8988T (cell line): ENCODE results near the gene PPP1R1B.
A peak's percentile ranks its signal among the peaks of the same experiment; 100 is the strongest.

ENCODE experiments used
- DNase-seq: peaks from one replicate; pipeline ENCODE4 v3.0.0; 2011

PPP1R1B gene

DNA sequence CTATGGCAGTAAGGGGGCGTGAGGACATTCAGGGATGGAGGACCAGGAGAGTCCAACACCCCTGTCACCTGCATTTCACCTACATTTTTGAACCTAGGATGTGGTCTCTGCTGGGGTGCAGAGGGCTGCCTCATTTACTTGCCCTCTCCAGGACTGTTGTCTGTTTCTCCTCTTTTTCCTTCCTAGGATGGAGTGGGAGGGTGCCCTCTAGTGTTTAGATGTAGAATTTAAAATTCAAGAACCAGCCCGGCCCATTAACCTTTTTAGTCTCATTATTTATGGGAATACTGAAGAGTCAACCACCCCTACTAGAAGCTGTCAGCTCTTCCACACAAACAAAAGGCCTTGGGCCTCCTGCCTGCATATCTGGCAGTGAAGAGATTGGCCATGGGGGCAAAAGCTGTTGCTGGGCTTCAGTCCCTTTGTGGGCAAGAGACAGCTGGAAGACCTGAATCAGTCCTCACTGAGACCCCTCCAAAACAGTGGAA, 7.7 kb downstream of the PPP1R1B start:
- DNase-seq, result no peak

DNA sequence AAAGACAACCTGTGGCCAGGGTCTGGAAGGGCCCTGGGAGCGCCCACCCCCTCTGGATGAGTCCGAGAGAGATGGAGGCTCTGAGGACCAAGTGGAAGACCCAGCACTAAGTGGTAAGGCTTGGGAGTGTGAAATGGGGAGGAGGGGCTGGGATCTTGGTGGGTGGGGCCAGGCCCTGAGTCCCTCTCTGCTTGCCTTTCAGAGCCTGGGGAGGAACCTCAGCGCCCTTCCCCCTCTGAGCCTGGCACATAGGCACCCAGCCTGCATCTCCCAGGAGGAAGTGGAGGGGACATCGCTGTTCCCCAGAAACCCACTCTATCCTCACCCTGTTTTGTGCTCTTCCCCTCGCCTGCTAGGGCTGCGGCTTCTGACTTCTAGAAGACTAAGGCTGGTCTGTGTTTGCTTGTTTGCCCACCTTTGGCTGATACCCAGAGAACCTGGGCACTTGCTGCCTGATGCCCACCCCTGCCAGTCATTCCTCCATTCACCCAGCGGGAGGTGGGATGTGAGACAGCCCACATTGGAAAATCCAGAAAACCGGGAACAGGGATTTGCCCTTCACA, 8.9 kb downstream of the PPP1R1B start:
- no peak for DNase-seq

DNA sequence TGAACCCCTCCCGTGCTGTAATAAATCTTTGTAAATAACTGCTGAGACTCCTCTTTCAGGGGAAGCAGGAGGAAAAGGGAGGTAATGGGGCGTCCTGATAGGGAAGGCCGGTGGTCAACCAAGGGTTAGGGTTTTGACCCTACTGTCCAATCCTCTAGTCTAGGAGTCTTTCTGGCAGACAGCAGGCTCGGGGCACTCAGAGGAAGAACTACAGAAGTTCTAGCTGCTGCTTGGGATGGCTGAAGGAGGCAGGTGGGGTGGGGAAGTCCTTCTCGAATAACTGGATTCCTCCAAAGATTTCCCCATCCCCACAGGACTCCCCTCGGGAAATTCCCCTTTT, 9.8 kb downstream of the PPP1R1B start:
- DNase-seq, result no peak

DNA sequence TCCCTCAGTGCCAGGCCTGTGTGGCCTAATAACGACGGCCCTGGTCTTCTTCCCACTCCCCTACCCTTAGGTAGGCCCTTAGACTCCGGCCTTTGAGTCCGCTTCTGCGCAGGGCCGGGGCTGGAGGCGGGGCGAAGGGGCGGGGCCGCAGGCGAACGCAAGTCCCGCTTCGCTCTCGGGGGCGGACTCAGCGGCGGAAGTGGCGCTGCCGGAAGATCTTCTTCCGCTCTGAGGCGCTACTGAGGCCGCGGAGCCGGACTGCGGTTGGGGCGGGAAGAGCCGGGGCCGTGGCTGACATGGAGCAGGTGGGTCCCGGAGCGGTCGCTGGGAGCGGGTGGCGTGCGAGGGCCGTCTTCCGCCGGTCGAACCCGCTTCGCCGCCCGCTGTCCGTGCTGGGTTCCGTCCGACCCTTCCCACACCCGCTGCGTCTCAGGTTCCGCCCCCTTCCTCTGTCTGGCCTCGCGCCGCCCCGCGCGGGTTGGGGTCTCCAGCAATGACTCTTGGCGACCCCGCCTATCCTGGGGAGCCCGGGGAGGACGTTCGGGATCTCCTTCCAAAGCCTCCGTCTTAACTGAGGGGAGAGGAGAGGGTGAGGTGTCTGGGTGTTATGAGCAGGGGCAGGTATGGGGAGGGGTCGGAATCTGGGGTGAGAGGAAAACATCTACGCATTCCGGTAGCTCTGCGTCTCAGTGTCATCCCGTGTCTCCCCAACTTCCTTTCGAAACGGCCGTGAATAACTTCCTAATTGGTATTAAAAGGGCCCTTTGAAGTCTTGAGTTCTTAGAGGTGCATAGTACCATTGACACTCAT, 10.4 kb downstream of the PPP1R1B start, which contains the start of gene STARD3:
Gene STARD3 (plus strand): TSS at position 218 of the 810 bp plus-strand sequence. CDS start 16,388 bp downstream, outside the sequence.
- peak; percentile 77 for DNase-seq

DNA sequence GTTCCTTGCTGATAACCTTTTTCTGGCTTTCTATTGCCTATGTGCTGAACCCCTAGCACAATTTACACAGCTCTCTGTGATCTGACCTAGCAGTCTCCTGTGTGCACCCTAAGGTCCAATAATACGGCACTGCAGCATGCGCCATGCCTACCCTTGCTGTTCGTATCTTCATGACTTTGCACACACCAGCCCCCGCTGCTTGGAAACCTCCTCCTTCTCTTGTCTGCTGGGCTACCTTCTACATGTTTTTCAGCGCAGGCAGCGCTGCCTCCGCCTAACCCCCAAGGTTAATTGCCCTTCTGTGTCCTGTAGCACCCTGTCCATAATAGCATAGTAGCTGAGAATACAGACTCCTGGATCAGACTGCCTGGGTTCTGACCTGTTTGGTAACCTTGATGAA, 11.6 kb downstream of the PPP1R1B start:
- DNase-seq, result no peak

DNA sequence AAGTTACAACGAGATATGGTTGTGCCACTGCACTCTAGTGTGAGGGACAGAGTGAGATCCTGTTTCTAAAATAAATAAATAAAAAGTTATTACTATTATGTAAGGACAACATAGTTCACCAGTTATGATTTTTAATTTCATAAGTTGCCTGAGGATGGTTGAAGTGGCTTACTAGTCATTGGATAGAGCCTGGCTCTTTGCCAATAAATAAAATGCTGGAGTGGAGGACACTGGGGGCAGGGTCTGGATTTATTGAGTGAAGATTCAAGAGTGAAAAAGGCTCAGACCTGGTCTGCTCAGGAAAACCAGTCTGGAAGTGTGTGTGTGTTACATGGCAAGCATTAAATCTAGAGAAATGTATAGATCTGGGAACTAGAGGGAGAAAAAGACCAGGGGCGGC, 12.3 kb downstream of the PPP1R1B start:
- no peak for DNase-seq

DNA sequence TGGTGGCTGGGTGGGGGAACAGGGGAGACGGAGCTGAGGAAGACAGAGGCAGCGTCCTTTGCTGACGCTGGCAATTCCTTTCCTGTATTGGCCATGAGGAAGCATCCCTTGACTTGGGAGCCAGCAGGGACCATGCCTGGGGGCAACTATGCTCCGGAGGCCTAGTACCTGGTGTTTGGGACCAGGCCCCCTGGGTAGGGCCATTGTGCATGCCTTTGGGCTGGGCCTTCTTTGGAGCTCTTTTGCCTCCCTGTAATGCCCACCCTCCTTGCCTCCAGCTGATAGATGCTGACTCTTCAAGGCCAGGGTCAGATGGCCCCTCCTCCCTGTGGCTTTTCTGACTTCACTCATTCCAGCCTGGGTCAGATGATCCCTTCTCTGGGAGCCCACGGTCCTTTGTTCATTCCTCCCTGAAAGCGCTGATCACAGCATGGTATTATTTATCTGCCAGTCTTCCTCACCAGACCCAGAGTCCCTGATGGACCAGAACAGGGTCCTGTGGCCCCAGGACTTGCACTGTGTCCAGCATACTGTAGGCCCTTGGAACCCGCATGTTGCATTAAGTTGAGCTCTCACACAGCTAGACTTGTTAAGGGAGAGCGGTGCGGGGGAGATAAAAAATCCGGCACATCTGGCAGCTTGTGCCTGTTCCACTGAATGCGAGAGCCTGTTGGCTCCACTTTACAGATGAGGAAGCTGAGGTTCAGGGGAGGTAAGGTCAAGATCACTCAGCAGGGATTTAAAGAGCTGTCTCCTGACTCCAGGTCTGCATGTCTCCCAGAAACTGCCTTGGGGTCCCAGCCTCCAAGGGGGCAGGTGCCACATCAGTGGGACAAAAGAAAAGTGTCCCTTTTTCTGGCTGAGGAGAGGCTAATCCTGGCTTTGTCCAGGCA, 13.1 kb downstream of the PPP1R1B start:
- DNase-seq, result no peak

DNA sequence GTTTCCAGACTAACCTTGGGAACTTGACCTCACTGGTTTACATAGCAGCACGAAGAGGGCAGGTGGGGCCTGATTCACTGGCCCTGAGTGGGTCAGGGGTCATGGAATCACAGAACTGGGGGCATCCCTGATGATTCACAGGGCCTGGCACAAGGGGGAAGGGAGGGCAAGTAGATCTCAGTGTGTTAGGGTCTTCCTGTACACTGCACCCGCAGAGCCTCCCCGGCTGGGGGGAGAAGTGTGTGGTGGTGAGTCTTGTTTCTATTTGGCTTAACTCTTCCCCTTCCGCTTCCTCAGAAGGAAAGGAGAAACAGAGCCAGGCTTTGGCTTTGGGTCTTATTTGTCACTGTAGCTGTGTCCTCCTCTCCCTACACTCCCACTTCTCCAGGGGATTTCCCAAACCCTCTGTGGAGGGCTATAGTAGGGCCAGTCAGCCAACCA, 13.9 kb downstream of the PPP1R1B start:
- no peak for DNase-seq

DNA sequence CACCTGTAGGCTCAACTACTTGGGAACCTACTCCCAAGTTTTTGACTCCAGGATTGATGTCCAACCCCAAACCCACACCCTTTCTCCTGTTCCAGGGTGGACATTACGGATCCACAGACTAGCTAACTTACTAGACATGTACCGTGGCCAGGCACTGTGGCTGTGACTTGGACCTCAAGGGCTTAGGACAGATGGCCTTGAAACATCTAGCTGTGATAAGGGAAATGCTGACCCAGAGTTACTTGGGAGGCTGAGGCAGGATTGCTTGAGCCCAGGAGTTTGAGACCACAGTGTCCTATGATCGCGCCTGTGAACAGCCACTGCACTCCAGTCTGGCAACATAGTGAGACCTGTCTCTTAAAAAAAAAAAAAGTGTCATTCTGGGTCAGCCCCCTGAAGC, 14.3 kb downstream of the PPP1R1B start:
- DNase-seq, result no peak

DNA sequence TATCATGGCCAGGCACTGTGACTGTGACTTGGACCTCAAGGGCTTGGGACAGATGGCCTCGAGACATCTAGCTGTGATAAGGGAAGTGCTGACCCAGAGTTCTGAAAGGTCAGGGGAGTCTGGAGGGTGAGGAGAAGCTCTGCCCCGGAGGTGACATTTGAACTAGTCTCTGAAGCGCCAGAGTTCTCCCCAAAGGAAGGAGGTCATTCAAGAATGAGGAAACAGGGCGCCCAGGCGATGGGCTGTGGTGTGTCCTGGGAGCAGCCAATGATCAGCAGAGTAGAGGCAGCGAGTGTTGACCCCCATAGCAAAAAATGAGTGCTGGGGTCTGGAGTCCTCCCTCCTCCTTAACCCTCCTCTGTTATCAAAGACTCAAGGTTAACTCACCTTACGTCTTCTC, 15.1 kb downstream of the PPP1R1B start:
- no peak for DNase-seq

DNA sequence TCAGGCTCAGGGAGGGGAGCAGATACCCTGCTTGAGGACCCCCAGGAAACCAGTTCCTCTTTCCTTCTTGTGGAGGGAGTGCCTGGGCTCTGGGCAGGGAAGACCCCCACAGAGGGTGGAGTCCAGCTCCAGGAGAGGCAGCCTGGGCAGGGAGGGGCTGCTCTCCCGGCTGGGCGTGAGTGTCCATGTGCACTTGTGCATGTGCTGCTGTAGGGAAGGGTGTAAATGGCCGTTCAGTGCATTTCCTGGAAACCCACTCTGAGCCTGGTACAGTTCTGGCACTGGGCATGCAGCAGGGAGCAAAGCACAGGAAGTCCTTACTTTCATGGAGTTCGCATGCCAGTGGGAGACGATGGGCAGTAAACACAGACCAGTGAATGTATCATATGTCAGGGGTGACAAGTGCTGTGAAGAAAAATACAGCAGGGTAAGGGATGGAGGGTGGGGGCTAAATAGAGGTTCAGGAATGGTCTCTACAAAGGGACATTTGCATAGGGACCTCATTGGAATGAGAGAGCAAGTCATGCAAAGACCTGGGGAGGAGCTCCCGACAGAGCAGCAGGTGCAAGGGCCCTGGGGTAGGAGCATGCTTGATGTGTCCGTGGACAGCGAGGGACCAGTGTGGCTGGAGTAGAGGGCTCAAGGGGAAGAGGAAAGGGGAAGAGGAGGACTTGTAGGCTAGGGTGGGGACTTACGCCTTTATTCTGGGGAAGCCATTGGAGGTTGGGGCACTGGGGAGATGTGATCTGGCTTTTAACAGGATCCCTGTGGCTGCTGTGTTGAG, 15.7 kb downstream of the PPP1R1B start:
- DNase-seq, result no peak

DNA sequence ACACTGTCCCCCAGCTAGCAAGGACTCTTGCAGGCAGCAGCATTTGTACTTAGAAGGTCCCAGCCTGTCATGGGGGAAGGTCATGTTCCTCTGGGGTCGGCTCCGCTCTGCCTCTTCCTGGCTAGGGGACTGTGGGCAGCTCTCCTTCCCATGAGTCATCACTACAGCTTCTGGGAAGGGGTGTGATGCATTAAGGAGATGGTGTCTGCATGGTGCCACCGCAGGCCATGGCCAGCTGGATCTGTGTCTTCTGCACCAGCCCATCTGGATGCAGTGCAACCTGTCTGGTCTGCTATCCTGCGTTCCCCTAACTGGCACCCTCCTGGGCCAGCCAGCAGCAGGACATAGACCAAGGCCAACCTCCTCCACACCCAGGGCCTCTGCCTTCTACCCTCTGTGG, 16.5 kb downstream of the PPP1R1B start:
- DNase-seq, result no peak

DNA sequence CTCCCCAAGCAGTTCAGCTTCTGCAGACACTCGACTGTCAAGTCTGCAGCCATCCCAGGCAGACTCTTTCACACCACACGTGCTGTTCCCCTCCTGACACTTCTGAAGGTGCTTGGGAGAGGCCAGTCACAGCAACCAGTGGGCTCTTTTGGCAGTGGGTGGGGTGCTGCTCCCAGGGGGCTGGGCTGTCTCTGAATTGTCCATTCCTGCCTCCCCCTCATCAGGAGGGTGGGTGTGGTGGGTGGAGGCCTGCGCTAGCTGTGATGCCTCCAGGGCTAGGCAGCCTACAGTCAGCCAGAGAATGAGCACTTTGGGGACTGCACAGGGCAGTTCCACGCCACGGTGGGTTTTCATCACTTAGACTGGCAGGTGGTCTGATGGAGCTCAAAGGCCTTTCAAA, 20.5 kb downstream of the PPP1R1B start:
- no peak for DNase-seq

DNA sequence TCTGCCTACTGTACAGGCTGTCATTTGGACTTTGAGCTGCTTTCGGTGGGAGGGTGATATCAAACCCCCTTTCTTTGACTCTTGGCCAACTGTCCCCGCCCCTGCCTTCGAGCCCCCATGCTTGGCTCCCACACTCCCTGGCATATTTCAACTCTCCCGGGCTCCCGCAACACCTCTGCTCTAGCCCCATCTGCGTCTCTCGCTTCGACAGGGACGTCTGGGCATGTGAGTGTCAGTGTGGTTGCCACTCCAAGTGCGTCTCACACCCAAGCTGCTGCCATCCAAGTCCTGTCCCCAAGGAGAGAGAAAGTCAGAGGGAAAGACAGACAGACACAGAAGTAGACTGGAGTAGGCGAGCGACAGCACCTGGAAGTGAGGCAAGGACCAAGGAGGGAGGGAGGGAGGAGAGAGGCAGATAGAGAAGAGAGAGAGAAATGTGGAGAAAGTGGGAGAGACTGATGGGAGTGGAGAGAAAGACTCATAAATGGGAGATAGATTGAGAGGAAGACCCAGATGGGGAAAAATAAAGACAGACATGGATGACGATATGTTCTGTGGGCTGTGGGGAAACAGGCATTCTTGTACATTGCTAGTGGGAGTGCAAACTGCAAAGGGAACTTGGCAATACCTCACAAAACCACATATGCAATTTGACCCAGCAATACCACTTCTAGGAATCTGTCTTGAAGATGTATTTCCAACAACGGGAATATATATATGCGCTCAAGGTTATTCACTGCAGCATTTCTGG, 22.0 kb downstream of the PPP1R1B start:
- no peak for DNase-seq

DNA sequence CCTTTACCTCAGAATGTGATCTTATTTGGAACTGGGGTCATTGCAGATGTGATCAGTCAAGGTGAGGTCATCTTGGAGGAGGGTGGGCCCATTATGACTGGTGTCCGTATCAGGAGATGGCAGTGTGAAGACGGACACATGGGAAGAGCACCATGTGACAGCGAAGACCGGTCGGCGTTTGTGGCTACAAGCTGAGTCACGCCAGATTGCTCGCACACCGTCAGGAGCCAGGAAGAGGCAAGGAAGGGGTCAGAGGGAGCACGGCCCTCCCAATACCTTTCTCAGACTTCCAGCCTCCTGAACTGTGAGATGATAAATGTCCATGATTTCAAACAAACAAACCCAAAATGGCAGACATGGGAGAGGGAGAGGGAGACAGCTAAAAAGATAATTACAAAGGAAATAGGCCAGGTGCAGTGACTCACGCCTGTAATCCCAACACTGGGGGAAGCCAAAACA, 23.4 kb downstream of the PPP1R1B start:
- DNase-seq, result no peak

DNA sequence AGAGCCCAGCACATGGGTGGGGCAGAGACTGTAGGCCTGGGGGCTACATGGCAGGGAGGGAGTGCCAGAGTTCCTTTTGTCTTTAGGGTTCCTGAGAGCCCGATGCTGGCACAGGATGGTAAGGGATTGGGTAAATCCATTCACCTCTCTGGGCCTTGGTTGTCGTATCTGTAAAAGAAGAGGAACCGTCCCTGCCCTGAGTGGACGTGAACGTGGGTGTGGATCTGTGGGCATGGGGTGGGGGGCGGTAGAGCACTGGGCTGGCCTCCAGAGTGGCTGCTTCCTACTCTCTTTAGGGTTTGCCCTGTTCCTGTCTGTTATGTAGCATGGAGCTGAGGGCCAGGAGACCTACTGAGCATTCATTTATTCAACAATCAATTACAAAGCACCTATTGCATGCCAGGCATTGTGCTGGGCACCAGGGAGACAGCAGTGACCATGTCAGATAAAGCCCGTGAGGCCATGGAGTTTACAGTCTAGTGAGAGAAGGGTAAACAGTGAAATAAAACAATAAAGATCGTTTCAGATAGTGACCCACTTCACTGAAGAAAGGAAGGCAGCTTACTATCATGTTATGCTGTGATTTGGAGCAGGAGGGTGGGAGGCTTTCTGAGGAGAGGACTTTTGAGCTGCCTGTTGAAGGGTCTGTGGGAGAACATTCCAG, 25.3 kb downstream of the PPP1R1B start:
- DNase-seq, result no peak

DNA sequence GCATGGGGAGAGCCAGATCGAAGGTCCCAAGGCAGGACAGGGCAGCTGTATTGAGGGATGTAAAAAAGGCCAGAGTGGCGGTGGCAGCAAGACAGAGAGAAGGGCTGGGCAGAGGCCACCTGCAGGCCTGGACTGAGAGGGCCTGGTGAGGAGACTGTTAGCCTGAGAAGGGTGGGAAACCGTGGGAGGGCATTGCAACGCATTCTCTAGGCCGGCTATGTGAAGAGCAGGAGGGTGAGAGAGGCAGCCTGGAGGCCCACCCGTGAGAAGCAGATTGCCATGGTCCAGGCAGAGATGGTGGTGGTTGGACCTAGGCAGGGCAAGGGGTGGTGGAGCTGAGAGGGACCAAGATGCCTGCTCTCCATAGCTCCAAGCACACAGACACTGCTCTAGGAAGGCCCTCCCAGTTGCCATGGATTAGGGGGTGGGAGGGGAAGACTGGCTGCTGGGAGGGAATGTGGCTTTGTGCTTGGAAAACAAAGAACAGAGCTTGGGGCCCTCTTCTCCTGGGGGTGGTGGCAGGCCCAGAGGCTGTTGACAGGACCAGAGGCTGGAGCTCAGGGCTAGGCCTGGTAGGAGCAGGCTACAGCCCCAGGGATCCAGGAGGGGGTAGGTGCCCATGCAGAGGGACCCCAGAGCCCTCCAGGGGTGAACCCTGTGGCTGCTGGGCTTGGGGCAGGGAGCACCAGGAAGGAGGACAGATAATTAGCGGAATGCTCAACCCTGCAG, 26.0 kb downstream of the PPP1R1B start:
- DNase-seq, result no peak

DNA sequence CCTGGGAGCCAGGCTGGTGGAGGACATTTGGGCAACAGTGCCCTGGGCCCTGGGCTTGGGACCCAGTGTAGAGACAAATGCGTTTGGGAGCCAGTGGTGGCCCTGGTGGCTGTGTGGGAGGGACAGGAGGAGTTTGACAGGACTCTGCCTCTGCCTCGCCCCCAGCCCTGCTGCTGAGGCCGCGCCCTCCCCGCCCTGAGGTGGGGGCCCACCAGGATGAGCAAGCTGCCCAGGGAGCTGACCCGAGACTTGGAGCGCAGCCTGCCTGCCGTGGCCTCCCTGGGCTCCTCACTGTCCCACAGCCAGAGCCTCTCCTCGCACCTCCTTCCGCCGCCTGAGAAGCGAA, 26.5 kb downstream of the PPP1R1B start:
- DNase-seq, result no peak

DNA sequence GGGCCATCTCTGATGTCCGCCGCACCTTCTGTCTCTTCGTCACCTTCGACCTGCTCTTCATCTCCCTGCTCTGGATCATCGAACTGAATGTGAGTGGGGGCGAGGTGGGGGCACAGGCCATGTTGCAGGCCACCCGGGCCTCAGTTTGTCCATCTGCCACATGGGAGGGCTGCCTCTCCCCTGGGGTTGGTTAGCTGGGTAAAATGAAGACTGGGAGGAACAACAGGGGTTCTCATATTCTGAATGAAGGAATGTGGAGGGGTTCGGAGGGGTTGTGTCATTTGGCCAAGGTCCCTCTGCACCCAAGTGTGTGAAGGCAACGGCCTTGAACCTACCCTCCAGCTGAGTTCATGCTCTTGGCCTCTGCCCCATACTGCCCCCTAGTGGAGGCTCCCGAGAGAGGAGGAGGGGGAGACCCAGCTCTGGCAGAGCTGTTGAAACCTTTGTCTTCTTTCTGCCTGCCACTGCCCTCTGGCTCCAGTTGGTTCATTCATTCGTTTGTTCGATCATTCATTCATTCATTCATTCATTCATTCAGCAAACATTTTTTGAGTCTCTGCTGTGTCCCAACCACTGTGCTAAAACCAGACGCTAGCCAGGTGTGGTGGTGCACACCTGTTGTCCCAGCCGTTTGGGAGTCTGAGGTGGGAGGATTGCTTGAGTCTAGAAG, 27.0 kb downstream of the PPP1R1B start:
- DNase-seq, result peak; percentile 86

DNA sequence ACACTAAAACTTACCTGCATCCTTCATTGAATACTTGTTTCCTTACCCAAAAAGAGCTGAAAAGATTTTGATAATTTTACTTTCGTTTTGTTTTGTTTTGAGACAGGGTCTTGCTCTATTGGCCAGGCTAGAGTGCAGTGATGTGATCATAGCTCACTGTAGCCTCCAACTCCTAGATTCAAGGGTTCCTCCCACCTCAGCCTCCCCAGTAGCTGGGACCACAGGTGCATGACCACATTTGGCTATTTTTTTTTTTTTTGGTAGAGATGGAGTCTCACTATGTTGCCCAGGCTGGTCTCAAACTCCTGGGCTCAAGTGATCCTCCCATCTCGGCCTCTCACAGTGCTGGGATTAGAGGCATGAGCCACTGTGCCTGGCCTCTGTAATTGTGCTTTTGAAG, 28.4 kb downstream of the PPP1R1B start:
- DNase-seq, result no peak
